HepG2 (cell line): Measurements from ENCODE around the gene RPS28. TPM values are rescaled to one million over a fixed set of nuclear protein-coding genes. Genes with fewer than 3 reads are reported as not detected.

Experiments
- CEBPB ChIP-seq: IDR thresholded peaks from 2 replicates; pipeline ENCODE4 v1.6.1; 2011; ENCODE audit warnings: low read depth, low read length, improper control_type of control experiment, borderline replicate concordance
- HHEX ChIP-seq: IDR thresholded peaks from 2 replicates; pipeline ENCODE4 v1.6.1; 2016; ENCODE audit warnings: control low read depth
- KAT2B ChIP-seq: fragments of 150-350 bp; IDR thresholded peaks from 2 replicates; pipeline ENCODE4 v1.6.1; 2014; ENCODE audit warnings: low read depth, low read length, borderline replicate concordance
- MAZ ChIP-seq, 2 experiments: sonication (generic) in 1 of 2; formaldehyde crosslinking in 1 of 2; IDR thresholded peaks; 2 replicates each; pipeline versions ENCODE4 v1.5.0 to v1.6.1; 2012 to 2020; ENCODE audit warnings: low read depth in 2 of 2, mild to moderate bottlenecking in 2 of 2, borderline replicate concordance in 1 of 2, improper control_type of control experiment in 1 of 2, low read length in 1 of 2, missing genetic modification reagents in 1 of 2, moderate library complexity in 1 of 2
- MED1 ChIP-seq: sonication (generic); formaldehyde crosslinking; IDR thresholded peaks from 2 replicates; pipeline ENCODE4 v1.4.0; 2020; ENCODE audit warnings: missing genetic modification reagents
- MYC ChIP-seq: sonication (generic); formaldehyde crosslinking; IDR thresholded peaks from 2 replicates; pipeline ENCODE4 v1.9.0; 2021; ENCODE audit warnings: missing genetic modification reagents, borderline replicate concordance
- NFATC3 ChIP-seq: sonication (generic); formaldehyde crosslinking; IDR thresholded peaks from 2 replicates; pipeline ENCODE4 v1.5.1; 2020; ENCODE audit warnings: mild to moderate bottlenecking, missing genetic modification reagents
- PHF21A ChIP-seq: sonication (generic); formaldehyde crosslinking; IDR thresholded peaks from 2 replicates; pipeline ENCODE4 v1.5.0; 2020; ENCODE audit warnings: mild to moderate bottlenecking, missing genetic modification reagents
- SAP130 ChIP-seq: IDR thresholded peaks from 2 replicates; pipeline ENCODE4 v1.6.1; 2016; ENCODE audit warnings: low read depth
- SP4 ChIP-seq: sonication (generic); formaldehyde crosslinking; IDR thresholded peaks from 2 replicates; pipeline ENCODE4 v1.8.1; 2023; ENCODE audit warnings: mild to moderate bottlenecking, missing genetic modification reagents
- ZNF569 ChIP-seq: sonication (generic); formaldehyde crosslinking; IDR thresholded peaks from 2 replicates; pipeline ENCODE4 v1.5.0; 2020; ENCODE audit warnings: mild to moderate bottlenecking, missing genetic modification reagents, moderate library complexity, borderline replicate concordance
- polyA plus RNA-seq, 8 experiments: library from polyadenylated mRNA; depleted of rRNA in 3 of 8; stranded (reverse) in 7 of 8; unstranded in 1 of 8; fragments of >200 nt; fragmentation: Illumina TruSeq in 4 of 8; extraction: Trizol in 4 of 8; gene quantifications; 2 replicates each; pipeline versions ENCODE4 v1.2.1 to v1.2.3, GENCODE V29; 2011 to 2016; ENCODE audit warnings: low read depth in 4 of 8, missing spikeins in 1 of 8, mixed read lengths in 1 of 8; ENCODE audit not compliant: insufficient read depth in 1 of 8
- total RNA-seq, 5 experiments: library from RNA; depleted of rRNA; stranded (reverse); fragments of >200 nt; fragmentation: Illumina TruSeq; extraction: Trizol; gene quantifications; 2 replicates each; pipeline ENCODE4 v1.2.3, GENCODE V29; 2016; ENCODE audit warnings: low read depth in 1 of 5
- TF ChIP-seq, protein P1 (sequence below): sonication (generic); formaldehyde crosslinking; IDR thresholded peaks from 2 replicates; pipeline ENCODE4 v1.4.0; 2020; ENCODE audit warnings: low read depth, missing genetic modification reagents
- TF ChIP-seq, protein P2 (sequence below): IDR thresholded peaks from 2 replicates; pipeline ENCODE4 v1.6.1; 2016; ENCODE audit warnings: low read depth, control low read depth
- TF ChIP-seq, protein P3 (sequence below): sonication (generic); formaldehyde crosslinking; IDR thresholded peaks from 2 replicates; pipeline ENCODE4 v1.4.0; 2020; ENCODE audit warnings: missing genetic modification reagents
- TF ChIP-seq, protein P4 (sequence below): IDR thresholded peaks from 2 replicates; pipeline ENCODE4 v1.6.1; 2012; ENCODE audit warnings: low read depth, low read length, improper control_type of control experiment
- TF ChIP-seq, protein P5 (sequence below): sonication (generic); formaldehyde crosslinking; IDR thresholded peaks from 2 replicates; pipeline ENCODE4 v1.5.0; 2020; ENCODE audit warnings: mild to moderate bottlenecking, missing genetic modification reagents, moderate library complexity

The RPS28 gene
- total and polyA plus RNA-seq, 2 of the 13 experiments (the other 11 are each of a cell fraction or from before 2014, with no cell fraction given) = 281 to 545 TPM

DNA sequence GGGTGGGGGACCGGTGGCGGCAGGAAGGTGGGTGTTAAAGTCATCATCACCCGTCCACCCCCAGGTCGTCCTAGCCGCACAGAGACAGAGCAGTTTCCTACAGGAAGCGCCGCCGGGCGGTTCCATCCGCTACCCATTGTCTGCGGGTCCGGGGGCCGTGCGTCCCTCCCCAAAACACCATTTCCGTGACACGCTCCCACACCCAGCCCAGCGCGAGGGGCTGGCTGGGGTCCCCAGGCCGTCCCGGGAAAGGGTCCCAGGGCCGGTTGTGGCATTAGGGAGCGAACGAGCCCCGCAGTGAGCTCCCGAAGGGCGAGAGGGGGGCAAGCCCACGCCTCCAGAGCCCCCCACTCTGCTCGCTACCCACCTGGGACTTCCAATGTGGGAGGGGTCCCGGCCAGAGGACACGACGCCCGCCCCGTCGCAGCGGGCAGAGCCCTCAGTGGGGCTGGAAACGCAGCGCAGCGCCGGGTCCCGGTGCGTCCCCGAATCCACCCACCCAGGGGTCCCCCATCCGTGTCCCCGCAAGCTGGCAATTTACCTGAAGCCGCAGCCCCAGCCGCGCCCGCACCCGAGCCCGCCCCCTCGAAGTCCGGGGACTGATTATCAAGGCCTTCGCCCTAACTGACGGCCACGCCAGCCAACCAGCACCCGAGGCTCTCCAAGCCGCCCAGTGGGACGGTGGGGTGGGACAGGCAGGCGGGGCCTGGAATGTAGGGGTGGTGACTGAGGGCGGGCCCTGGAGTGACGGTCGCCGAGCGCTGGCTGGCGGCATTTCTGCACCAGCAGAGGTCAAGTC is 21.6 kb downstream of the RPS28 start, which contains the start of gene KANK3 (continued):
- TF ChIP-seq, protein P1, sequence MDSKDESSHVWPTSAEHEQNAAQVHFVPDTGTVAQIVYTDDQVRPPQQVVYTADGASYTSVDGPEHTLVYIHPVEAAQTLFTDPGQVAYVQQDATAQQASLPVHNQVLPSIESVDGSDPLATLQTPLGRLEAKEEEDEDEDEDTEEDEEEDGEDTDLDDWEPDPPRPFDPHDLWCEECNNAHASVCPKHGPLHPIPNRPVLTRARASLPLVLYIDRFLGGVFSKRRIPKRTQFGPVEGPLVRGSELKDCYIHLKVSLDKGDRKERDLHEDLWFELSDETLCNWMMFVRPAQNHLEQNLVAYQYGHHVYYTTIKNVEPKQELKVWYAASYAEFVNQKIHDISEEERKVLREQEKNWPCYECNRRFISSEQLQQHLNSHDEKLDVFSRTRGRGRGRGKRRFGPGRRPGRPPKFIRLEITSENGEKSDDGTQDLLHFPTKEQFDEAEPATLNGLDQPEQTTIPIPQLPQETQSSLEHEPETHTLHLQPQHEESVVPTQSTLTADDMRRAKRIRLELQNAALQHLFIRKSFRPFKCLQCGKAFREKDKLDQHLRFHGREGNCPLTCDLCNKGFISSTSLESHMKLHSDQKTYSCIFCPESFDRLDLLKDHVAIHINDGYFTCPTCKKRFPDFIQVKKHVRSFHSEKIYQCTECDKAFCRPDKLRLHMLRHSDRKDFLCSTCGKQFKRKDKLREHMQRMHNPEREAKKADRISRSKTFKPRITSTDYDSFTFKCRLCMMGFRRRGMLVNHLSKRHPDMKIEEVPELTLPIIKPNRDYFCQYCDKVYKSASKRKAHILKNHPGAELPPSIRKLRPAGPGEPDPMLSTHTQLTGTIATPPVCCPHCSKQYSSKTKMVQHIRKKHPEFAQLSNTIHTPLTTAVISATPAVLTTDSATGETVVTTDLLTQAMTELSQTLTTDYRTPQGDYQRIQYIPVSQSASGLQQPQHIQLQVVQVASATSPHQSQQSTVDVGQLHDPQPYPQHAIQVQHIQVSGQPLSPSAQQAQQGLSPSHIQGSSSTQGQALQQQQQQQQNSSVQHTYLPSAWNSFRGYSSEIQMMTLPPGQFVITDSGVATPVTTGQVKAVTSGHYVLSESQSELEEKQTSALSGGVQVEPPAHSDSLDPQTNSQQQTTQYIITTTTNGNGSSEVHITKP (CRISPR knock-in tag) = no peak
- TF ChIP-seq MYC (CRISPR knock-in tag) (peak; percentile 24; the same call in 1 of the 2 replicates), HHEX (CRISPR knock-in tag) (no peak), ZNF569 (CRISPR knock-in tag) (no peak), PHF21A (CRISPR knock-in tag) (no peak), MED1 (peak; percentile 16; the same call in 1 of the 2 replicates), SAP130 (CRISPR knock-in tag) (peak; percentile 45; the same call in 1 of the 2 replicates), KAT2B (no peak), NFATC3 (CRISPR knock-in tag) (no peak), SP4 (CRISPR knock-in tag) (peak; percentile 96), CEBPB (no peak), MAZ (IDR thresholded peaks at IDR 0.05; ENCODE audit: borderline replicate concordance, low read depth, low read length) (no peak), MAZ (CRISPR knock-in tag; IDR thresholded peaks at IDR 0.05; ENCODE audit: low read depth) (0 out of 2 replicates have a peak, but pooled peaks have one; percentile 24)
- TF ChIP-seq, protein P2, sequence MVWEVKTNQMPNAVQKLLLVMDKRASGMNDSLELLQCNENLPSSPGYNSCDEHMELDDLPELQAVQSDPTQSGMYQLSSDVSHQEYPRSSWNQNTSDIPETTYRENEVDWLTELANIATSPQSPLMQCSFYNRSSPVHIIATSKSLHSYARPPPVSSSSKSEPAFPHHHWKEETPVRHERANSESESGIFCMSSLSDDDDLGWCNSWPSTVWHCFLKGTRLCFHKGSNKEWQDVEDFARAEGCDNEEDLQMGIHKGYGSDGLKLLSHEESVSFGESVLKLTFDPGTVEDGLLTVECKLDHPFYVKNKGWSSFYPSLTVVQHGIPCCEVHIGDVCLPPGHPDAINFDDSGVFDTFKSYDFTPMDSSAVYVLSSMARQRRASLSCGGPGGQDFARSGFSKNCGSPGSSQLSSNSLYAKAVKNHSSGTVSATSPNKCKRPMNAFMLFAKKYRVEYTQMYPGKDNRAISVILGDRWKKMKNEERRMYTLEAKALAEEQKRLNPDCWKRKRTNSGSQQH = no peak
- TF ChIP-seq, protein P3, sequence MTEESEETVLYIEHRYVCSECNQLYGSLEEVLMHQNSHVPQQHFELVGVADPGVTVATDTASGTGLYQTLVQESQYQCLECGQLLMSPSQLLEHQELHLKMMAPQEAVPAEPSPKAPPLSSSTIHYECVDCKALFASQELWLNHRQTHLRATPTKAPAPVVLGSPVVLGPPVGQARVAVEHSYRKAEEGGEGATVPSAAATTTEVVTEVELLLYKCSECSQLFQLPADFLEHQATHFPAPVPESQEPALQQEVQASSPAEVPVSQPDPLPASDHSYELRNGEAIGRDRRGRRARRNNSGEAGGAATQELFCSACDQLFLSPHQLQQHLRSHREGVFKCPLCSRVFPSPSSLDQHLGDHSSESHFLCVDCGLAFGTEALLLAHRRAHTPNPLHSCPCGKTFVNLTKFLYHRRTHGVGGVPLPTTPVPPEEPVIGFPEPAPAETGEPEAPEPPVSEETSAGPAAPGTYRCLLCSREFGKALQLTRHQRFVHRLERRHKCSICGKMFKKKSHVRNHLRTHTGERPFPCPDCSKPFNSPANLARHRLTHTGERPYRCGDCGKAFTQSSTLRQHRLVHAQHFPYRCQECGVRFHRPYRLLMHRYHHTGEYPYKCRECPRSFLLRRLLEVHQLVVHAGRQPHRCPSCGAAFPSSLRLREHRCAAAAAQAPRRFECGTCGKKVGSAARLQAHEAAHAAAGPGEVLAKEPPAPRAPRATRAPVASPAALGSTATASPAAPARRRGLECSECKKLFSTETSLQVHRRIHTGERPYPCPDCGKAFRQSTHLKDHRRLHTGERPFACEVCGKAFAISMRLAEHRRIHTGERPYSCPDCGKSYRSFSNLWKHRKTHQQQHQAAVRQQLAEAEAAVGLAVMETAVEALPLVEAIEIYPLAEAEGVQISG (CRISPR knock-in tag) = 0 out of 2 replicates have a peak, but pooled peaks have one; percentile 36
- TF ChIP-seq, protein P4, sequence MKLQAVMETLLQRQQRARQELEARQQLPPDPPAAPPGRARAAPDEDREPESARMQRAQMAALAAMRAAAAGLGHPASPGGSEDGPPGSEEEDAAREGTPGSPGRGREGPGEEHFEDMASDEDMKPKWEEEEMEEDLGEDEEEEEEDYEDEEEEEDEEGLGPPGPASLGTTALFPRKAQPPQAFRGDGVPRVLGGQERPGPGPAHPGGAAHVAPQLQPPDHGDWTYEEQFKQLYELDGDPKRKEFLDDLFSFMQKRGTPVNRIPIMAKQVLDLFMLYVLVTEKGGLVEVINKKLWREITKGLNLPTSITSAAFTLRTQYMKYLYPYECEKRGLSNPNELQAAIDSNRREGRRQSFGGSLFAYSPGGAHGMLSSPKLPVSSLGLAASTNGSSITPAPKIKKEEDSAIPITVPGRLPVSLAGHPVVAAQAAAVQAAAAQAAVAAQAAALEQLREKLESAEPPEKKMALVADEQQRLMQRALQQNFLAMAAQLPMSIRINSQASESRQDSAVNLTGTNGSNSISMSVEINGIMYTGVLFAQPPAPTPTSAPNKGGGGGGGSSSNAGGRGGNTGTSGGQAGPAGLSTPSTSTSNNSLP = no peak
- TF ChIP-seq, protein P5, sequence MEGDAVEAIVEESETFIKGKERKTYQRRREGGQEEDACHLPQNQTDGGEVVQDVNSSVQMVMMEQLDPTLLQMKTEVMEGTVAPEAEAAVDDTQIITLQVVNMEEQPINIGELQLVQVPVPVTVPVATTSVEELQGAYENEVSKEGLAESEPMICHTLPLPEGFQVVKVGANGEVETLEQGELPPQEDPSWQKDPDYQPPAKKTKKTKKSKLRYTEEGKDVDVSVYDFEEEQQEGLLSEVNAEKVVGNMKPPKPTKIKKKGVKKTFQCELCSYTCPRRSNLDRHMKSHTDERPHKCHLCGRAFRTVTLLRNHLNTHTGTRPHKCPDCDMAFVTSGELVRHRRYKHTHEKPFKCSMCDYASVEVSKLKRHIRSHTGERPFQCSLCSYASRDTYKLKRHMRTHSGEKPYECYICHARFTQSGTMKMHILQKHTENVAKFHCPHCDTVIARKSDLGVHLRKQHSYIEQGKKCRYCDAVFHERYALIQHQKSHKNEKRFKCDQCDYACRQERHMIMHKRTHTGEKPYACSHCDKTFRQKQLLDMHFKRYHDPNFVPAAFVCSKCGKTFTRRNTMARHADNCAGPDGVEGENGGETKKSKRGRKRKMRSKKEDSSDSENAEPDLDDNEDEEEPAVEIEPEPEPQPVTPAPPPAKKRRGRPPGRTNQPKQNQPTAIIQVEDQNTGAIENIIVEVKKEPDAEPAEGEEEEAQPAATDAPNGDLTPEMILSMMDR = no peak
